Mesenchymal stem cell (in vitro differentiated cells and primary cell): Measurements from ENCODE around the gene CDADC1.

Source experiments
- DNase-seq: peaks from one replicate; pipeline ENCODE4 v3.0.0-alpha.2; 2013
- H2AFZ ChIP-seq: one replicate; pipeline ENCODE4 v1.6.1; 2013; ENCODE audit warnings: low read depth, mild to moderate bottlenecking, control low read depth, inconsistent platforms, low read length, moderate library complexity
- H2AK5ac ChIP-seq: 2 replicates; pipeline ENCODE4 v1.6.1; 2013; ENCODE audit warnings: low read length, moderate library complexity, mild to moderate bottlenecking, inconsistent platforms; ENCODE audit not compliant: severe bottlenecking
- H2BK120ac ChIP-seq: one replicate; pipeline ENCODE4 v1.6.1; 2013; ENCODE audit warnings: low read depth, mild to moderate bottlenecking, inconsistent platforms, low read length, moderate library complexity
- H2BK12ac ChIP-seq, 2 experiments: one replicate each; pipeline ENCODE4 v1.6.1; 2013; ENCODE audit warnings: inconsistent platforms in 2 of 2, low read length in 2 of 2, mild to moderate bottlenecking in 2 of 2, moderate library complexity in 2 of 2, control low read depth in 1 of 2
- H2BK15ac ChIP-seq: one replicate; pipeline ENCODE4 v1.6.1; 2013; ENCODE audit warnings: mild to moderate bottlenecking, low read depth, inconsistent platforms; ENCODE audit not compliant: poor library complexity, severe bottlenecking
- H2BK5ac ChIP-seq: 2 replicates; pipeline ENCODE4 v1.6.1; 2013; ENCODE audit warnings: low read depth, mild to moderate bottlenecking, low read length, control low read depth, inconsistent platforms; ENCODE audit not compliant: poor library complexity, severe bottlenecking
- H3K14ac ChIP-seq, 2 experiments: one replicate each; pipeline ENCODE4 v1.6.1; 2013; ENCODE audit warnings: inconsistent platforms in 2 of 2, low read length in 2 of 2, control low read depth in 1 of 2, mild to moderate bottlenecking in 1 of 2, moderate library complexity in 1 of 2
- H3K18ac ChIP-seq, 2 experiments: one replicate each; pipeline ENCODE4 v1.6.1; 2013; ENCODE audit warnings: inconsistent platforms in 2 of 2, low read length in 2 of 2, control low read depth in 1 of 2, low read depth in 1 of 2, mild to moderate bottlenecking in 1 of 2
- H3K23ac ChIP-seq, 2 experiments: one replicate each; pipeline ENCODE4 v1.6.1; 2013; ENCODE audit warnings: inconsistent platforms in 2 of 2, low read length in 2 of 2, mild to moderate bottlenecking in 2 of 2, moderate library complexity in 2 of 2, control low read depth in 1 of 2
- H3K27ac ChIP-seq: 2 replicates; pipeline ENCODE4 v1.5.1; 2013; ENCODE audit warnings: mild to moderate bottlenecking, moderate library complexity, low read length, control low read depth, inconsistent platforms; ENCODE audit not compliant: poor library complexity, severe bottlenecking
- H3K27me3 ChIP-seq, 2 experiments: 2 replicates each; pipeline versions ENCODE4 v1.6.1 to v1.7.0; 2013; ENCODE audit warnings: low read length in 2 of 2, mild to moderate bottlenecking in 2 of 2, moderate library complexity in 2 of 2, control low read depth in 1 of 2, inconsistent platforms in 1 of 2; ENCODE audit not compliant: control insufficient read depth in 1 of 2, insufficient read depth in 1 of 2
- H3K36me3 ChIP-seq, 2 experiments: 2 replicates each; pipeline versions ENCODE4 v1.6.1 to v1.7.0; 2013; ENCODE audit warnings: low read length in 2 of 2, control low read depth in 1 of 2, inconsistent platforms in 1 of 2, low read depth in 1 of 2, mild to moderate bottlenecking in 1 of 2; ENCODE audit not compliant: insufficient read depth in 2 of 2, control insufficient read depth in 1 of 2
- H3K4ac ChIP-seq, 2 experiments: one replicate each; pipeline ENCODE4 v1.6.1; 2013; ENCODE audit warnings: inconsistent platforms in 2 of 2, low read length in 2 of 2, mild to moderate bottlenecking in 2 of 2, moderate library complexity in 2 of 2, control low read depth in 1 of 2, low read depth in 1 of 2
- H3K4me1 ChIP-seq: 2 replicates; pipeline ENCODE4 v1.6.1; 2013; ENCODE audit warnings: low read depth, low read length, control low read depth; ENCODE audit not compliant: control insufficient read depth, insufficient read depth
- H3K4me2 ChIP-seq: 2 replicates; pipeline ENCODE4 v1.6.1; 2013; ENCODE audit warnings: low read length, mild to moderate bottlenecking, inconsistent platforms; ENCODE audit not compliant: poor library complexity, severe bottlenecking
- H3K4me3 ChIP-seq, 2 experiments: 2 replicates each; pipeline versions ENCODE4 v1.5.1 to v1.7.0; 2013; ENCODE audit warnings: low read length in 2 of 2, mild to moderate bottlenecking in 2 of 2, control low read depth in 1 of 2, low read depth in 1 of 2; ENCODE audit not compliant: insufficient read depth in 1 of 2
- H3K79me1 ChIP-seq: replicated peaks from 2 replicates; pipeline ENCODE4 v1.6.1; 2013; ENCODE audit warnings: mild to moderate bottlenecking, control low read depth, low read length, inconsistent platforms; ENCODE audit not compliant: poor library complexity, severe bottlenecking
- H3K9ac ChIP-seq: 2 replicates; pipeline ENCODE4 v1.7.0; 2013; ENCODE audit warnings: mild to moderate bottlenecking, low read length, moderate library complexity
- H3K9me3 ChIP-seq: 2 replicates; pipeline ENCODE4 v1.7.0; 2013; ENCODE audit warnings: mild to moderate bottlenecking, low read length; ENCODE audit not compliant: control insufficient read depth
- H4K8ac ChIP-seq: one replicate; pipeline ENCODE4 v1.6.1; 2013; ENCODE audit warnings: inconsistent platforms, mild to moderate bottlenecking, low read length, moderate library complexity
- H4K91ac ChIP-seq: one replicate; pipeline ENCODE4 v1.6.1; 2013; ENCODE audit warnings: mild to moderate bottlenecking, low read length, inconsistent platforms
- WGBS: methylation state at CpG from one replicate; pipeline ENCODE4 v1.1.7; 2013; ENCODE audit warnings: mixed read lengths; 5-methylcytosine and 5-hydroxymethylcytosine counted together

The CDADC1 gene

GRCh38 chr13:49238621-49239020 is 9.1 kb upstream of the CDADC1 start:
- Histone ChIP-seq H2AK5ac (no peak overlapping the region), H4K8ac (no peak overlapping the region), H3K9me3 (no peaks in the 10 kb centered on the region), H2AFZ (no peak overlapping the region), H3K4me3 (no peak overlapping the region), H3K79me1 (no peaks in the 10 kb centered on the region), H3K27ac (no peak overlapping the region), H2BK15ac (no peak overlapping the region), H3K4me1 (no peaks in the 10 kb centered on the region), H3K14ac (no peak overlapping the region), H3K4me2 (no peak overlapping the region), H3K36me3 (no peaks in the 10 kb centered on the region), H2BK12ac (no peak overlapping the region), H2BK120ac (no peak overlapping the region), H3K4ac (no peak overlapping the region), H2BK5ac (no peak overlapping the region), H3K23ac (no peak overlapping the region), H3K27me3 (peaks cover 2 to 10% of the 10 kb centered on the region in 2 experiments), H4K91ac (no peak overlapping the region), H3K18ac (no peak overlapping the region), H3K9ac (no peak overlapping the region)
- DNase-seq = no peak
- WGBS = 93% methylated on average over 2 of the region's 2 CpGs

GRCh38 chr13:49240017-49240416 is 7.7 kb upstream of the CDADC1 start:
- H2BK15ac ChIP-seq = no peak overlapping the region
- H4K91ac ChIP-seq = no peak overlapping the region
- no peak overlapping the region for H3K23ac ChIP-seq
- H3K27ac ChIP-seq = no peak overlapping the region
- no peak overlapping the region for H3K4ac ChIP-seq
- H2BK120ac ChIP-seq = no peak overlapping the region
- H3K4me2 ChIP-seq = no peak overlapping the region
- no peaks in the 10 kb centered on the region for H3K79me1 ChIP-seq
- 56% methylated on average over 1 of the region's 4 CpGs for WGBS
- no peaks in the 10 kb centered on the region for H3K36me3 ChIP-seq
- H3K4me3 ChIP-seq = no peak overlapping the region
- H2AK5ac ChIP-seq = no peak overlapping the region
- H3K14ac ChIP-seq = no peak overlapping the region
- H3K18ac ChIP-seq = no peak overlapping the region
- H2BK12ac ChIP-seq = no peak overlapping the region
- peaks cover 3 to 20% of the 10 kb centered on the region in 2 experiments for H3K27me3 ChIP-seq
- H2AFZ ChIP-seq = no peak overlapping the region
- H3K9ac ChIP-seq = no peak overlapping the region
- no peaks in the 10 kb centered on the region for H3K4me1 ChIP-seq
- H3K9me3 ChIP-seq = no peaks in the 10 kb centered on the region
- no peak overlapping the region for H4K8ac ChIP-seq
- no peak overlapping the region for H2BK5ac ChIP-seq
- DNase-seq = peak; percentile 41

GRCh38 chr13:49241296-49241695 is 6.4 kb upstream of the CDADC1 start:
- 95% methylated on average over 7 of the region's 7 CpGs for WGBS
- no peak overlapping the region for H3K4me2 ChIP-seq
- H3K36me3 ChIP-seq = no peaks in the 10 kb centered on the region
- no peak overlapping the region for H3K4me3 ChIP-seq
- H2BK15ac ChIP-seq = no peak overlapping the region
- H3K79me1 ChIP-seq = no peaks in the 10 kb centered on the region
- no peak overlapping the region for H3K27ac ChIP-seq
- no peak for DNase-seq
- no peaks in the 10 kb centered on the region for H3K9me3 ChIP-seq
- peaks cover 3 to 20% of the 10 kb centered on the region in 2 experiments for H3K27me3 ChIP-seq
- no peak overlapping the region for H2AK5ac ChIP-seq
- H4K91ac ChIP-seq = no peak overlapping the region
- H3K18ac ChIP-seq = no peak overlapping the region
- no peak overlapping the region for H3K9ac ChIP-seq
- H2AFZ ChIP-seq = no peak overlapping the region
- no peak overlapping the region for H4K8ac ChIP-seq
- no peaks in the 10 kb centered on the region for H3K4me1 ChIP-seq
- no peak overlapping the region for H2BK120ac ChIP-seq
- H3K23ac ChIP-seq = no peak overlapping the region
- H2BK5ac ChIP-seq = no peak overlapping the region
- no peak overlapping the region for H3K14ac ChIP-seq
- H3K4ac ChIP-seq = no peak overlapping the region
- H2BK12ac ChIP-seq = no peak overlapping the region

GRCh38 chr13:49245101-49245500 is 2.6 kb upstream of the CDADC1 start:
- H2BK120ac ChIP-seq = no peak overlapping the region

More at GRCh38 chr13:49245101-49245500, 2.6 kb upstream of the CDADC1 start:
- Histone ChIP-seq H4K91ac (no peak overlapping the region), H3K9ac (no peak overlapping the region), H2AFZ (no peak overlapping the region), H2BK5ac (no peak overlapping the region), H3K4me1 (no peaks in the 10 kb centered on the region), H3K14ac (no peak overlapping the region), H3K18ac (no peak overlapping the region), H3K79me1 (peaks cover 6% of the 10 kb centered on the region), H3K36me3 (peaks cover 0 to 3% of the 10 kb centered on the region in 2 experiments), H2BK12ac (no peak overlapping the region), H4K8ac (no peak overlapping the region), H3K4me3 (no peak overlapping the region), H3K27me3 (peaks cover 3 to 20% of the 10 kb centered on the region in 2 experiments), H3K23ac (no peak overlapping the region), H3K27ac (no peak overlapping the region), H2AK5ac (no peak overlapping the region), H3K9me3 (no peaks in the 10 kb centered on the region), H3K4ac (no peak overlapping the region), H2BK15ac (no peak overlapping the region), H3K4me2 (no peak overlapping the region)
- no peak for DNase-seq
